Gastroesophageal sphincter (tissue), 4 donors: Measurements from ENCODE around the gene FLNC. TPM values are rescaled to one million over a fixed set of nuclear protein-coding genes. Genes with fewer than 3 reads are reported as not detected.

Source experiments
- ATAC-seq: fragments of 150-250 bp; one replicate; pipeline ENCODE4 v1.9.1; 2016; ENCODE audit warnings: mild to moderate bottlenecking, moderate library complexity
- H3K27ac ChIP-seq, 4 donors: fragments of 200-600 bp; sonication (generic) in 3 of 4; 1 replicate in 3 of 4; 2 replicates in 1 of 4; pipeline ENCODE4 v1.5.1; 2016 to 2019
- H3K27me3 ChIP-seq: fragments of 200-600 bp; sonication (generic); one replicate; pipeline ENCODE4 v1.5.1; 2019
- H3K36me3 ChIP-seq, 2 donors: fragments of 200-600 bp; sonication (generic); one replicate each; pipeline ENCODE4 v1.5.1; 2019; ENCODE audit warnings: control low read depth in 1 of 2
- H3K4me1 ChIP-seq, 3 donors: fragments of 200-600 bp; sonication (generic); 1 replicate in 2 of 3; 2 replicates in 1 of 3; pipeline ENCODE4 v1.5.1; 2016 to 2019; ENCODE audit warnings: control low read depth in 2 of 3
- H3K4me3 ChIP-seq, 2 donors: fragments of 200-600 bp; sonication (generic); one replicate each; pipeline ENCODE4 v1.5.1; 2019; ENCODE audit warnings: mild to moderate bottlenecking in 1 of 2, moderate library complexity in 1 of 2
- H3K9me3 ChIP-seq, 3 donors: fragments of 200-600 bp; sonication (generic); one replicate each; pipeline ENCODE4 v1.5.1; 2017 to 2019; ENCODE audit warnings: control low read depth in 2 of 3
- EP300 ChIP-seq: sonication (generic); formaldehyde crosslinking; IDR thresholded peaks from one replicate; pipeline ENCODE4 v1.6.1; 2017; ENCODE audit warnings: antibody characterized with exemption, mild to moderate bottlenecking
- POLR2A ChIP-seq, 2 donors: fragments of 450-650 bp; IDR thresholded peaks; one replicate each; pipeline ENCODE4 v1.6.1; 2017; ENCODE audit warnings: antibody characterized with exemption in 2 of 2, mild to moderate bottlenecking in 2 of 2, moderate library complexity in 1 of 2
- POLR2AphosphoS5 ChIP-seq: sonication (generic); formaldehyde crosslinking; IDR thresholded peaks from one replicate; pipeline ENCODE4 v1.6.1; 2017; ENCODE audit warnings: antibody characterized with exemption
- WGBS, 2 donors: methylation state at CpG; one replicate each; pipeline ENCODE4 v1.1.5; 2018; ENCODE audit warnings: low coverage in 1 of 2; 5-methylcytosine and 5-hydroxymethylcytosine counted together
- total RNA-seq, 4 donors: library from RNA; depleted of rRNA; stranded (reverse); fragments of >200 nt; gene quantifications; one replicate each; pipeline ENCODE4 v1.1.0, GENCODE V29; 2016
- TF ChIP-seq, protein P1 (sequence below), 4 experiments: fragments of 200-600 bp in 2 of 4; fragments of 450-650 bp in 2 of 4; sonication (generic) in 1 of 4; IDR thresholded peaks; one replicate each; pipeline ENCODE4 v1.5.1; 2017 to 2019; ENCODE audit warnings: antibody characterized with exemption in 4 of 4, mild to moderate bottlenecking in 2 of 4, moderate library complexity in 2 of 4

Gene FLNC
- total RNA-seq, 4 donors from 2014 or later = 308 to 1,162 (median 401) TPM

DNA sequence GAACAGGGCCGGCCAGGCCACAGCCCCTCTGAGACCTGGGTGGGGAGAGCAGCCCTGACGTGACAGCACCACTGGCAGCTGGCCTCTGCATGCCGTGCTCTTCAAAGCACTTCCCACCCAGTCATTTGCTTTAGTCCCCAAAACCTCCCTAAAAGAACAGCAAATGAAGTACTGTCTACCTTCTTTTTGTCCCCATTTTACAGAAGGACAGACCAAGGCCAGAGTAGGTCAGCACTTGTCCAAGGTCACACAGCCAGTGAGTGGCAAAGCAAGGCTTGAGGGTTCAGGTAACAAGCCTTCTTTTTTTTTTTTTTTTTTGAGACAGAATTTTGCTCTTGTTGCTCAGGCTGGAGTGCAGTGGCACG is 47.5 kb downstream of the FLNC start:
- no peaks in the 10 kb centered on the region for H3K27me3 ChIP-seq
- no peak overlapping the region for H3K27ac ChIP-seq
- no peaks in the 10 kb centered on the region for H3K9me3 ChIP-seq
- TF ChIP-seq, protein P1, sequence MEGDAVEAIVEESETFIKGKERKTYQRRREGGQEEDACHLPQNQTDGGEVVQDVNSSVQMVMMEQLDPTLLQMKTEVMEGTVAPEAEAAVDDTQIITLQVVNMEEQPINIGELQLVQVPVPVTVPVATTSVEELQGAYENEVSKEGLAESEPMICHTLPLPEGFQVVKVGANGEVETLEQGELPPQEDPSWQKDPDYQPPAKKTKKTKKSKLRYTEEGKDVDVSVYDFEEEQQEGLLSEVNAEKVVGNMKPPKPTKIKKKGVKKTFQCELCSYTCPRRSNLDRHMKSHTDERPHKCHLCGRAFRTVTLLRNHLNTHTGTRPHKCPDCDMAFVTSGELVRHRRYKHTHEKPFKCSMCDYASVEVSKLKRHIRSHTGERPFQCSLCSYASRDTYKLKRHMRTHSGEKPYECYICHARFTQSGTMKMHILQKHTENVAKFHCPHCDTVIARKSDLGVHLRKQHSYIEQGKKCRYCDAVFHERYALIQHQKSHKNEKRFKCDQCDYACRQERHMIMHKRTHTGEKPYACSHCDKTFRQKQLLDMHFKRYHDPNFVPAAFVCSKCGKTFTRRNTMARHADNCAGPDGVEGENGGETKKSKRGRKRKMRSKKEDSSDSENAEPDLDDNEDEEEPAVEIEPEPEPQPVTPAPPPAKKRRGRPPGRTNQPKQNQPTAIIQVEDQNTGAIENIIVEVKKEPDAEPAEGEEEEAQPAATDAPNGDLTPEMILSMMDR (IDR thresholded peaks at IDR 0.05) = no peak
- TF ChIP-seq POLR2AphosphoS5 (no peak), EP300 (no peak), POLR2A (IDR thresholded peaks at IDR 0.05) (no peak)
- 56 to 75% methylated on average over 1 to 2 of the region's 4 CpGs for WGBS, 2 donors
- H3K4me1 ChIP-seq = peaks cover 0 to 7% (median 0%) of the 10 kb centered on the region in 3 donors
- ATAC-seq = no peak
- no peak overlapping the region for H3K4me3 ChIP-seq
- H3K36me3 ChIP-seq = no peaks in the 10 kb centered on the region

- no peaks in the 10 kb centered on the region for H3K9me3 ChIP-seq
- WGBS, 2 donors = 96 to 100% methylated on average over 1 to 4 of the region's 14 CpGs
- no peaks in the 10 kb centered on the region for H3K36me3 ChIP-seq
- H3K27me3 ChIP-seq = no peaks in the 10 kb centered on the region
- no peak for TF ChIP-seq EP300
- no peak overlapping the region for H3K4me3 ChIP-seq
- peaks cover 0 to 8% (median 0%) of the 10 kb centered on the region in 3 donors for H3K4me1 ChIP-seq
- ATAC-seq = no peak
- H3K27ac ChIP-seq = no peak overlapping the region
Observed at GRCh38 chr7:128878226-128879105, 48.3 kb downstream of the FLNC start.

- no peak for ATAC-seq
- H3K9me3 ChIP-seq = no peaks in the 10 kb centered on the region
- TF ChIP-seq POLR2A (IDR thresholded peaks at IDR 0.05) (no peak), POLR2AphosphoS5 (no peak), EP300 (no peak)
- TF ChIP-seq, protein P1 (IDR thresholded peaks at IDR 0.05) = no peak
- H3K4me1 ChIP-seq = peaks cover 0 to 13% (median 0%) of the 10 kb centered on the region in 3 donors
- H3K36me3 ChIP-seq = no peaks in the 10 kb centered on the region
- no peaks in the 10 kb centered on the region for H3K27me3 ChIP-seq
- no CpG with 5 or more reads among the region's 19 CpGs for WGBS, 2 donors
- H3K27ac ChIP-seq = no peak overlapping the region
- H3K4me3 ChIP-seq = no peak overlapping the region
Observed at GRCh38 chr7:128879461-128879938, 49.3 kb downstream of the FLNC start.

DNA sequence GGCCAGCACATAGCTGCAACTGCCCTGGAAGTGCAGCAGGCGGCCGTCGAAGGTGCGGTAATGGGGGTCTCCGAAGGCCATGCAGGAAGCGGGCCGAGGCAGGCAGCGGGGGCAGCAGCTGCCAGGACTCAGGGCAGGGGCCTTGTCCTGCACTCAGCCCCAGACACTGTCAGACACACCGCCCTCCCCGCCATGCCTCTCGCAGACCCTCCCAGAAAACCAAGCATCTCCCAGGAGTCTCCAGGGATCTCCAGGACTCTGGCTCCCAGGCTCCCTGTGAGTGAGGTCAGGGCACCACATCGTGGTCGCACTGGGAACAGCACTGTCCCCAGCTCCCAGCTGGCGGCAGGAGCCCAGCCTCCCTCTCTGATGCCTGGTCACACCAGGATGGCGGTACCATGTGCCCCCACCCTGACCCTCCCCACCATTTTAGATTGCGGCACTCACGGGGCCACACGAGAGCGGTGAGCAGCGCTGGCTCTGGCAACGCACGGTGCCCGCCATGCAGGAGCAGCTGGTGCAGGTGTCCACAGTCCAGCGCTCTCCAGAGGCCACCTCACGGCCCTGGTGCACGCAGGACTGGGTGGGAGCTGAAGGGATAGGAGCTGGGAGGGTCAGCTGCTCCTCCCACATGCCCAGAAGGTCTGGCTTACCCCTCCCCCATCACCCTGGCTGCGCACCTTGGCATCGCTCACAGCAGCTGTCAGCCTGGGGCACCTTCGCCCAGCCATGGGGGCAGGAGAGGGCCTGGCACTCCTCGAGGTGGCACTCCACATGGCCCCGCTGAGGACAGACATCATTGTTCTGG is 49.9 kb downstream of the FLNC start:
- TF ChIP-seq, protein P1 (IDR thresholded peaks at IDR 0.05) = peak in 3 of 4 experiments; percentile 77 to 96 (median 90)
- TF ChIP-seq POLR2AphosphoS5 = no peak
- Histone ChIP-seq H3K9me3 (no peaks in the 10 kb centered on the region), H3K4me3 (no peak overlapping the region), H3K27ac (no peak overlapping the region), H3K36me3 (no peaks in the 10 kb centered on the region), H3K27me3 (no peaks in the 10 kb centered on the region), H3K4me1 (peaks cover 0 to 13% (median 0%) of the 10 kb centered on the region in 3 donors)
- ATAC-seq = peak; percentile 72
- WGBS, 2 donors = 60% methylated on average over 1 of the region's 31 CpGs; no CpG with 5 or more reads in 1 of the 2 donors

- Histone ChIP-seq H3K4me1 (peaks cover 0 to 13% (median 0%) of the 10 kb centered on the region in 3 donors), H3K9me3 (no peaks in the 10 kb centered on the region), H3K27me3 (peaks cover 3% of the 10 kb centered on the region), H3K27ac (no peak overlapping the region), H3K36me3 (no peaks in the 10 kb centered on the region), H3K4me3 (no peak overlapping the region)
- 46 to 70% methylated on average over 4 to 5 of the region's 11 CpGs for WGBS, 2 donors
- TF ChIP-seq EP300 = no peak
- TF ChIP-seq, protein P1 (IDR thresholded peaks at IDR 0.05) = no peak
- no peak for TF ChIP-seq POLR2A (IDR thresholded peaks at IDR 0.05)
- TF ChIP-seq POLR2AphosphoS5 = no peak
- no peak for ATAC-seq
Observed at GRCh38 chr7:128880791-128881457, 50.7 kb downstream of the FLNC start.
